NCI-H1694 treated with DMSO at 0.1 percent for 48 hours (cell line): Measurements from ENCODE around the gene SLC17A7.

Experiments
- DNase-seq: peaks from one replicate; lab custom pipeline; 2025; lab: John Stamatoyannopoulos, UW

SLC17A7 gene

DNA sequence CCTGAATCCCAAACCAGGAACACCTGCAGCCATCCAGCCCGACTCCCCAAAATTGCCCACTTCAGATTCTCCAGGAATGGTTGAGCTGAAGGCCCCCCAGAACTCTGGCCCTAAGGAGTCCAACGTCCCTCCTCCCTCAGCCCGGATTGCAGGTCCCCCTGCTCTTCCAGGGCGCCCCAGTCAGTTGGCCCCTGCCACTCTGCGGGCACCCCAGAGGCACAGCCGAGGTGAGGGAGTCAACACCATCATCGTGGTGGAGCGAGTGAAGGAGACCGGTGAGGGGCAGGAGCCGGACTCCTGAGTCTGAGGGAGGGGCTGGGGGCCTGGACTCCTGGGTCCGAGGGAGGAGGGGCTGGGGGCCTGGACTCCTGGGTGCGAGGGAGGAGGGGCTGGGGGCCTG, 14.0 kb downstream of the SLC17A7 start:
- DNase-seq = no peak

- no peak for DNase-seq
Measured at GRCh38 chr19:49425922-49426592, 15.3 kb downstream of the SLC17A7 start.

DNA sequence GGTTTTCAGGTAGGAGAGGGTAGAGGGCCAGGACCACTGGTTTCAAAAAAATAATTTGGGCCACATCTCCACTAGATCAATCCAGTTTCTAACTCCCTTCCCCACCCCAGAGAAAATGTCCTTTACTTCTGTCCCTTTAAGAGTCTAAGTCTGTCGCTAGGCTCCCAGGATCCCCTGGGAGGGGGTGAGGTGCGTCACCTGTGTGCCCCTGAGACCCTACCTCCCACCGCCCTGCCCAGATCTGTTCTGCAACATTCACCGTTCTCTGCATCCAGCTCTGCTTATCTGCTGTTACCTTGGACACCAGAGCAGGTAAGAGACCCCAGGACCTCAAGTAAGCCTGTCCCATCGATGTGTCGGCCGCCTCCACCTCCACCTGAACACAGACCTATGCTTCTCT, 16.1 kb downstream of the SLC17A7 start, which contains the start of gene GFY:
GFY (plus strand) TSS at position 211 of the 400 bp plus-strand sequence. CDS start 1,043 bp downstream, outside the sequence.
- no peak for DNase-seq

- DNase-seq = no peak
Measured at GRCh38 chr19:49423985-49424303, 17.4 kb downstream of the SLC17A7 start.

GRCh38 chr19:49423071-49423984, 18.0 kb downstream of the SLC17A7 start, which contains the start of gene PTH2:
Gene PTH2, minus strand, starts transcription at chr19:49423441. Its CDS starts 102 bp downstream, at chr19:49423339.
- no peak for DNase-seq

- peak; percentile 72 for DNase-seq
Measured at GRCh38 chr19:49422407-49423070, 18.8 kb downstream of the SLC17A7 start.

DNA sequence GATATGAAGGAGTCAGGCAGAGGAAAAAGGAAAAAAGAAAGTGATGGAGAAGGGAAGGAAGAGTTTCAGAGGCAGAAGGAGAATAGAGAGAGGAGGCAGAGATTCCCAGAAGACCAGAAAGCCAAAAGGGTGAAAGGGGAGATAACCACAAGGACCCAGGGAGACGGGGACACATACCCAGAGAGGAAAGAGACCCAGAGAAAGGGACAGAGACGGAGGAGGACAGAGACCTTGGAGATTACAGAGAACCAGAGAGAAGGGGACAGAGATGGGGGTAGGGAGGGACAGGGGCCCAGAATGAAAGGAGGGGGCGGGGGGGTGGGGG, 19.5 kb downstream of the SLC17A7 start:
- no peak for DNase-seq

GRCh38 chr19:49421039-49421877, 20.1 kb downstream of the SLC17A7 start:
- DNase-seq = peak; percentile 76

- DNase-seq = no peak
Measured at GRCh38 chr19:49420227-49420626, 21.1 kb downstream of the SLC17A7 start.

- no peak for DNase-seq
Measured at GRCh38 chr19:49419173-49419572, 22.2 kb downstream of the SLC17A7 start.

- peak; percentile 27 for DNase-seq
Measured at GRCh38 chr19:49418511-49418910, 22.8 kb downstream of the SLC17A7 start.

DNA sequence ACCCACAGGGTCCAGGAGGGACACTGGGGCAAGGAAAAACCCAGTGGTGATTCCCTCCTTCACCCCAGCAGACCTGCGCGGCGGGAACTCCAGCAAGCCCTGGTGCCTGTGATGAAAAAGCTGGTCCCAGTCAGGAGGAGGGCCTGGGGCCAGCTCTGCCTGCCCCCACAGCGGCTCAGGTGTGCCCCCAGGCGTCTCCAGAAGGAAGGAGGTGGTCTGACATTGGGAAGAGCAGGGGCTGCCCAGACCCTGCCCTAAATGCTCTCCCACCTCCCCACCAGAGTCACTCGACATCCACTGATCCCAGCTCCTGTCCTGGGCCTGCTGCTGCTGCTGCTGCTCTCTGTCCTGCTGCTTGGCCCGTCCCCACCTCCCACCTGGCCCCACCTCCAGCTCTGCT, 24.2 kb downstream of the SLC17A7 start:
- no peak for DNase-seq

- DNase-seq = no peak
Measured at GRCh38 chr19:49415810-49416200, 25.5 kb downstream of the SLC17A7 start.

DNA sequence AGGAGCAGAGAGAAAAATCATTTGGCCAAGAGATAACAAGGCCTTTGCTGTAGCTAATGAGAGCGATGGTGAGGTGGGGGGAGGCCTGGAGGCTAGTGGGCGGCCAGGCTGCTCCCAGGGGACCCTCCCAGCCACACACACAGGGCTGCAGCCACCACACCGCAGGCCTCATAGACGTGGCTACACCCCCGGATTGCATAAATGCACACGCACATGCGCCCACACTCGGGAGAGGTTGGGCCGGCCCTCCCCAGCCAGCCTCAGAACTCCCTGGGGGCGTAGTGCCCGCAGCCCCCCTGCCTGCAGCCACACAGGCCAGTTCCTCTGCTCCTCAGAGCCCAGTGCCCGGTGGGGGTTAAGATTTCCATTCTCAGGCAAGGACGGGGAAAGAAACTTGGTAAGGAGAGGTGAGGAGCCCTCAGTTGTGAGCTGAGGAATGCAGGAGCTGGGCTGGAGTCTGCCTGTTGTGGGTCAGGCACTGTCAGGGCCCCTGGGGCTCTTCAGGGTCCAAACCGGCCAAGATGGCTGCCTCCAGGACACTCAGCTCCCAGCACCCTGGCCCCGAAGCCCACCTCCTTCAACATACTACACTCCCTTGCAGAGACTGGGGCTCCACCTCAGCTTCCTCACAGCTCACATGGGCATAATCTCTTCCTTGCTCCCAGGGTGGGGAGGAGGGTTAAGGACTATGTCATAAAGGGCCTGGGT, 26.1 kb downstream of the SLC17A7 start:
- no peak for DNase-seq

DNA sequence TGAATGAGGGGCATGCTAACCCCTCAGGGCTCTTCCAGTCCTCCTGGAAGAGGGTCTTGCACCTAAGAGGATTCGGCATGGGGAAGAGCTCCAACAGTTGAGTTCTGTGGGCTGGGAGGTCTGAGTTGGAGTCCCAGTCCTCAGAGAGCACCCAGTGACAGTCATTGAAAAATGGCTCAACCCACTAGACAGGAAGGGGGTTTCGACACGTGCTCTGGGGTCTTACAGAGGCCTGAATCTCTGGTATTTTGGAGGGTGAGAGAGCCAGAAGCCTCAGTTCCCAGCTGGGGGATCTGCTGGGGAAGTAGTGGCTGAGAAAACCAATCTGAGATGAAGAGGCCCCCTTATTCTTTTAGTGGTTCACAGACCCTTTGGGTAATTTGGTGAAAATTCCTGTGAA, 27.1 kb downstream of the SLC17A7 start:
- no peak for DNase-seq

DNA sequence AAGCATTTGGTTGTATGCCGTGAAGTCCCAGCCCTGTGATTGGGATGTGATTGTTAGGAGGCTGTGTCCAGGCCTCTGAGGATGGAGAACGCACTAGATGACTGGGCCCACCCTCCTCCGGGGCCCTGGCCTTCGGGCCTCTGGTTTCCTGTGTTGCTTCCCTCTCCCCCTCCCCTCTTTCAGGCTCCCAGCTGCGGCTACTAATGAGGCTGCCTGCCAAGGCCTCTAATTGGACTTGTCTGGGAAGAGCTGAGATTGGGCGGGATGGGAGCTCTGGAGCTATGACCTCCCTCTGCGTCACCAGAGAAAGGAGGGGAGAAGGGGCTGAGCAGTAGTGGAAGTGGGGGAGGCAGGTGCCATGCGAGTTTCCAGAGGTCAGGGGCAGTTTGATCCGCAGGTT, 28.0 kb downstream of the SLC17A7 start:
- no peak for DNase-seq

- no peak for DNase-seq
Measured at GRCh38 chr19:49411681-49412326, 29.5 kb downstream of the SLC17A7 start.

DNA sequence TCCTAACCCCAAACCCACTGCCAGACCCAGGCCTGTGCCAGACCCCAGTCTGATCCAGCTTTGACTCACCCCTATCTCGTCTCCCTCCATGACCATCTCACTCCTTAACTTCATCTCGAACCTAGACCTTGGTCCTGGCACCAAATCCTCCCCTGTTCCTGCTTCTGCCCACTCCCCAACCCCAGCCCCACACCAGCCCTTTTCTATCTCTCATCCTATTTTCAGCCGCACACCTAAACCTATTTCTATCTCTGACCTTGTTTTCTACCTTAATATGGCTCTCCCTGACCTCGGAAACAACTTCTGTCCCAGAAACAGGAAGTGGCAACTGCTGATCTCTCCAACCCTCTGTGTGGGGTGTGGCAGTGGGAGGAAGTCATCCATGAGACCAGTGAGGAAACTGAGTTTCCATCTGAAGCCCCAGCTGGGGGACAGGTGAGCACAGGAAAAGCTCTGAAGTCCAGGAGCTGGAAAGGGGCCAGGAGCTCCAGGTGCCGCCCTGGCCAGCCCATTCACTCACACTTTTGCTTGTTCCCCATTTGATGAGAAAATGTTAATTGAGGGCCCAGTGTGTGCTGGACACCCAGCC, 31.8 kb downstream of the SLC17A7 start:
- no peak for DNase-seq

DNA sequence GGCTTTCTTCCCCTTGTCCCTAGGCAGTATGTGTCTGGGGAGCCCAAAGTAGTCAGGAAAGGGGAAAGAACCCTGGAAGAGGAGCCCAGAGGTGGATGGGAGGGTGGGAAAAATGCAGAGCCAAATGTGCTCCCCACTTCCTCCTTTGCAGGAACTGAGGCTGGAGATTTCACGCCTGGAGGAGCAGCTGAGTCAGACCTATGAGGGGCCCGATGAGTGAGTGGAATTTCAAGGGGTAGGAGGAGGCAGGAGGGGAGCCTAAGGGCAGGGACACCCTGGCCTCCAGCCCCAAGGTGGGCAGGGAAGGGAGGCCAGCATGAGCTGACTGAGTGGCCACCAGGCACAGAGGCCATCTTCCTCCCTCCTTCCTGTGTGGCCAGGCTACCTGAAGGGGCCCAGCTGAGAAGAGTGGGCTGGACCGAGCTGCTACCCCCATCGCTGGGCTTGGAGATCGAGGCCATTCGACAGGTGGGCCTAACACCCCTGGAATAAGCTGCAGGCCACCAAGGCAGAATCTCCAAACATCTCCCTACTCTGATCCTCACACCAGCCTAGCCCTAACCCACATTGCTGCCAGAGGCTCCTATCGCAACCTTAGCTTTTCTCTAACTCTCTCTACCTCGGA, 32.4 kb downstream of the SLC17A7 start:
- no peak for DNase-seq

- DNase-seq = no peak
Measured at GRCh38 chr19:49407482-49408015, 33.8 kb downstream of the SLC17A7 start.
